GM21447 (cell line): ENCODE data around the gene PDCD7.

Experiments
- ATAC-seq: cut with Tn5 transposase; IDR thresholded peaks from one replicate; pipeline ENCODE4 v1.9.1; 2021; ENCODE audit not compliant: unreplicated experiment

The PDCD7 gene

GRCh38 chr15:65092911-65093792, 40.5 kb downstream of the PDCD7 start:
- ATAC-seq: no peak

- ATAC-seq: no peak
These were observed 41.5 kb downstream of the PDCD7 start for GRCh38 chr15:65091946-65092770.

GRCh38 chr15:65089206-65089824, 44.3 kb downstream of the PDCD7 start:
- ATAC-seq: no peak

GRCh38 chr15:65088643-65089021, 45.0 kb downstream of the PDCD7 start:
- ATAC-seq: no peak

GRCh38 chr15:65087873-65088642, 45.5 kb downstream of the PDCD7 start:
- ATAC-seq: no peak

- no peak for ATAC-seq
These were observed 46.2 kb downstream of the PDCD7 start for GRCh38 chr15:65087411-65087810.

- no peak for ATAC-seq
These were observed 46.9 kb downstream of the PDCD7 start for GRCh38 chr15:65086680-65087111.

- ATAC-seq: no peak
These were observed 47.5 kb downstream of the PDCD7 start for GRCh38 chr15:65085990-65086679.

GRCh38 chr15:65085207-65085753, 48.3 kb downstream of the PDCD7 start:
- no peak for ATAC-seq

GRCh38 chr15:65084500-65085206, 49.0 kb downstream of the PDCD7 start:
- ATAC-seq: no peak

- ATAC-seq: no peak
These were observed 50.3 kb downstream of the PDCD7 start for GRCh38 chr15:65083262-65083701.

GRCh38 chr15:65082303-65082953, 51.2 kb downstream of the PDCD7 start:
- ATAC-seq: no peak

- no peak for ATAC-seq
These were observed 51.9 kb downstream of the PDCD7 start for GRCh38 chr15:65081758-65082157.

- ATAC-seq: no peak
These were observed 52.3 kb downstream of the PDCD7 start for GRCh38 chr15:65081270-65081669.

- no peak for ATAC-seq
These were observed 54.0 kb downstream of the PDCD7 start for GRCh38 chr15:65079580-65079979.

- no peak for ATAC-seq
These were observed 55.6 kb downstream of the PDCD7 start for GRCh38 chr15:65077981-65078352.

GRCh38 chr15:65077291-65077980, 56.2 kb downstream of the PDCD7 start:
- no peak for ATAC-seq
